A673 (cell line): ENCODE measurements around the gene GATAD2A.
"Not testable (repeated sequence)": the region's sequence is repeated elsewhere in the genome, so short reads cannot be mapped to it uniquely, and the experiment has no call there.

ENCODE experiments used
- CTCF ChIP-seq: fragments of 300-800, 200-600 bp; sonication (generic); conservative IDR thresholded peaks from 2 replicates; pipeline ENCODE4 v1.5.1; 2017; ENCODE audit warnings: low read depth, mild to moderate bottlenecking, antibody characterized with exemption, low read length, moderate library complexity, mixed read lengths
- EZH2 ChIP-seq: fragments of 200-600 bp; sonication (generic); IDR thresholded peaks from 2 replicates; pipeline ENCODE4 v1.6.1; 2017; ENCODE audit warnings: borderline replicate concordance, low read depth, mild to moderate bottlenecking, mixed read lengths, antibody characterized with exemption, low read length; ENCODE audit not compliant: poor library complexity, severe bottlenecking

DNA sequence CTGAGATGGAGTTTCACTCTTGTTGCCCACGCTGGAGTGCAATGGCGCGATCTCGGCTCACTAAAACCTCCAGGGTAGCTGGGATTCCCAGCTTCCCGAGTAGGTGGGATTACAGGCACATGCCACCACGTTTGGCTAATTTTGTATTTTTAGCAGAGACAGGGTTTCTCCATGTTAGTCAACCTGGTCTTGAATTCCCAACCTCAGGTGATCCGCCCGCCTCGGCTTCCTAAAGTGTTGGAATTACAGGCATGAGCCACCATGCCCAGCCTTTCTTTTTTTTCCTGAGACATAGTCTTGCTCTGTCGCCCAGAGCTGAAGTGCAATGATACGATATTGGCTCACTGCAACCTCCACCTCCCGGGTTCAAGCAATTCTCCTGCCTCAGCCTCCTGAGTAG, 25.2 kb upstream of the GATAD2A start:
- TF ChIP-seq CTCF, EZH2: not testable (repeated sequence)
